HG02571 (cell line): ENCODE results near the gene DCLK1.

ENCODE experiments used
- ATAC-seq: cut with Tn5 transposase; IDR thresholded peaks from one replicate; pipeline ENCODE4 v1.9.1; 2021; ENCODE audit warnings: mild to moderate bottlenecking, moderate library complexity; ENCODE audit not compliant: unreplicated experiment

DCLK1 gene

DNA sequence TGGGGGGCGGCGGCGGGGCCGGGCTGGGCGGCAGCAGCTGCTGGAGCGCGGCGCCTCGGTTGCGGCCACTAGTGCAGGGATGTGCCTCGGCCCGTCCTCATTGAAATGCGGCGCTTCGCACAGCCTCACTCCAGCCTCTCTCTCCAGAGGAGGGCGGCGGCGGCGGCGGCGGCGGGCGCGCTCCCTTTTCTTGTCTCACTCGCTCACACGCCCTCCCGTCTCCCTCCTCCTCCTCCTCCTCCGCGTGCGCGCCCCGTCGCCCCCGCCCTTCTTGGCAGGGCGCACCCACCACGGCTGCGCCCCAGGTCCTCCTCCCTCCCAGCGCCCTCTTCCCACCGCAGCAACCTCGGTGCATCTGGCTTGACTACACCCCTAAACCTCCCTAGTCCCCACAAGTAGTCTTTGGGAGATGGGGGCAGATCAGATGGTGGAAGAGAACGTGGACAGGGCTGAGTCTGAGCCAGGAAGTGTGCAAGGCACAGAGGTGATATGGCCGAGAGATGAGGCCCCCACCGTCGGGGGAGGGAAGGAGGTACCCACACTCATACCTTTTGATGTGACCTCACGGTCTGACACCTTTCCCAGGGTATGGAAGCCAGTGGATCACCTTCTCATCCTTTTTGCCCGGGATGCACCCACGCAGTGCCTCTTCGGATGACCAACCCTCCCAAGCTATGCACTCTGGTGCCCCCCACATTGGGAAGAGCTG lies at the start of gene DCLK1:
TSS of gene DCLK1 (minus strand) at position 161 of the 709 bp plus-strand sequence.
- ATAC-seq = no peak

DNA sequence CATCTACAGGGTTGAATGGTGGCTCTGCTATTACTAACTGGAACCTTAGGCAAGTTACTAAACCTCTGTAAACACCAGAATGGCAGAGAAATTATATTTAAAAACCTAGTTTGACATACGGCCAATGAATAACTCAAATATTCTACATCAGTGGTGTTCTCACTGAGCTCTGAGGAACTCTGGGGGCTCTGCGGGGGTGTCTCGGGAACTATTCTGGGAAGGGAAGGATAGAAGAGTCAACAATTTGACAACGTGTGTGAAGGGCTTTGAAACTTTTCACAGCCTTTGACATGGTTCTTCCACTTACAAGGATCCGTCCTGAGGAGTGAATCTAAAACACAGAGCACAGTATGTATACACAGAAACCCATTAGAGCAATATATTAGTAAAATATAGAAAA lies 44.4 kb upstream of the DCLK1 start:
- ATAC-seq = no peak

DNA sequence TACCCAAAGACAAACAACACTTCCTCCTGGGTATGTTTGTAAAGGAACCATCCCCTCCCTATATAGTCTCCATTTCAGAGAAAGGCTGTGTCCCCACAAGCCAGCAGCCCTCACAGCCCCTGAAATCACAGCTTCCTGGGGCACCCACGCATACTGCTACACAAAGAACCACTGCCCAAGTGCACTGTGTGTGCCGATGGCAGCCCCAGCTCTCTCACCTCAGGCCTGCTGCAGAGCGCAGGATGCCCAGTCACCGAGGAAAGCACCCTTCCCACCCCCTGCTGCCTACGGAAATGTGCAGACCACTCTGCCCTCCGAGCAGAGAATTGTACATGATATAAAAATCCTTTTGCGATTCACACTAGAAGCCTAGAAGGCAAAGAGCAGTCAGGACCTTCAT lies 43.7 kb upstream of the DCLK1 start:
- ATAC-seq = no peak

DNA sequence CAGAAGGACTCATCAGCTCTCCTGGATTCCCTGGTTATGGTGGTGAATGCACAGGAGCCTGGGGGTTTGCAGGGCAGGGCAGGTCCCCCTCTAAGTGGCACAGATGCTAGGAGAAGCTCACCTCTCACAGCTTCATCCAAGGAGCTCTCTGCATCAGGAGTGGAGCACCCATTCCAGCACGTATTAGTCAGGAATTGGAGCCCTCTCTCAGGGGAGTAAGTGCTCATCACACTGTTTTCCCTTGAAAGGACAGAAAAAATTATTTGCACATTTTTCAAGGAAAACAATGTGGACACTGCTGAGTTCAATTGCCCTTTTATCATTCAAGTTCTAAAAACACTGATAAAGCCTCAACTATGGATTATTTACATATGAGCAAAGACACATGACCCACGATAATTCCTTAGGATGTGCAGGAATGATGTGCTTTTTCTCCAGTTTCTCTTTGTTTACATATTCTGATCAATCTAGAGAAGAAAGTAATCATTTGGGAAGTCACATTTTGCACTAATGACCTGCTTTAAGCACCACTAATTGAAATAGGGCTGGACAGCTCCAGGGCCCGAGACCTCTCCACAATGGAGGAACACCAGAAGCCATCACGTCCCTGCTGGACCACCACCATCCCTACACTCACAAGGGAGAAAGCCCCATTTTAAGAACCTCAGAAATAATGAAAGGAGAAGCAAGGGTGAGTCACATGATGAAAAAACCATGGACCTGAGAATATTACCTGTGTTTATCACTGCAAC lies 42.6 kb upstream of the DCLK1 start:
- ATAC-seq = no peak

DNA sequence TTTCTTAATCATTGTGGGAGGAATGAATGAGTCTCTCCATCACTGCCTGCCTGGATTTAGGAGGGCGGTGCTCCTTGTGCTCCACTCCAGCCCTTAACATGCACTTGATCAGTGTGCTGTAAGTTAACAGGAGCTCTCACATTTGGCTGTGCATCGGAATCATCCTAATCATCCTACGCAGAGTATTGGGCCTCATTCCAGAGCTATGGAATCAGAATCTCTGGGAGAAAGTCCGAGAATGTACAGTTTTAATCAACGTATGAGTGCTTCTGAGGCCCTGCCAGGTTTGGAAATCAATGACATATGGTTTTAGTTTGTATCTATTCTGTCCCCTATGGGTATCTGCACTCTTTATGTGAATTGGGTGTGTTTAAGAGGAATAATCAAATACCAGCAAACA lies 34.9 kb upstream of the DCLK1 start:
- ATAC-seq = no peak

DNA sequence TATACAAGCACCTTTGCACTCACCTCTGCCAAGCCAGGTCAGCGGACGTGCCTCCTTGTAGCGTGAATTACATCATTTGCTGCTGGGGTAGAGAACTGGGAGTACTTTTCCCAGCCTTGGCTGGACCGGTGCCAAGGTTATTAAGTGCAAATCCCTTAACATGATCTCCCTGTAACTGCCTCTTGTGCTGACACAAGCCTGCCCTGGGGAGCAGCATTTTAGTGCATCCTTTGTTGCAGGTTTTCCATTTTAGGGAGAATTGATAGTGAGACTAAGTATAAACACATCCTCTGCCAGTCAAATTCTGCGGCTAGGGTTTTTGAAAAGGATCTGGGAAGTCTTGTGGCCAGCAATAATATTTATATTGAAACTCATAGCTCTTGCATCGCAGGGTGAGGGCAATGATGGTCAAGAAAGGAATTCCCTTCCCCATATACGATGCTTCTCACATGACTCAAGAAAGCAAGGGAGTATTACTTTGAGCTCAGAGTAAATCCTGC lies 32.7 kb upstream of the DCLK1 start:
- no peak for ATAC-seq

DNA sequence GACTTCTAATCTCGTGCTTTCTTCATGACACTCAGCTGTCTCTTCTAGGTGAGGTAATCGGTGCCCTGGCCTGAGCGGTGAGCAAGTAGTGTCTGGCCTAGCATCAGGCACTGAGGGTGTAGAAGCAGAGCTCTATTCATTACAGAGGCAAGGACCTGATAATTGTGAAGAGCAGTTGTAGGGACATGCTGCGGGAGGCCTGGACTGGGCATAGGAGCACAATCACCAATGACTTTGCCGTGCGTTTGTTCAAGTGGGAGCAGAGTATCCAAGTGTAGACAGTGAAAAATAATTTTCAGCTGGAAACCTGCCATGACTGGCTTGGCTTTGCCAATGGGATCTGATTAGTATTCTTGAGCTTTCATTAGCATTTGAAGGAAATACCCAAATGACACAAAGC lies 32.1 kb upstream of the DCLK1 start:
- ATAC-seq = no peak

DNA sequence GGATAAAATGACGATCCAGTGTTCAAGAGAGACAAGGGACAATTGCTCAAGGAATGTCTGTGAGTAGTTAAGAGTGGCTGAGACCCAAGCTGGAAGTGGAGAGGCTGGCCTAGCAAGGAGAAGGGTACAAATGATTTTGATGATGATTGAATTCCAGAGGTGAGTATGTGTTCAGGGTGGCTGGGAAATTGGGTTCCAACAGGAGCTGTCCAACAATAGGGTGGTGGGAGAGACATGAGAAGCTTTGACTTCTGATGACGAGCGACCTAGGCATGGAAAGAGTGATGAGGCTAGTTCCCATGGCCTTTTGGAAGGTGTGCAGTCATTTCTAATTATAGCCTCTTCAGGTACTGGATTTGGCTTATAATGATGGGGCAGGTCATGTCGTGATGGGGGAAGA lies 29.1 kb upstream of the DCLK1 start:
- ATAC-seq = no peak

DNA sequence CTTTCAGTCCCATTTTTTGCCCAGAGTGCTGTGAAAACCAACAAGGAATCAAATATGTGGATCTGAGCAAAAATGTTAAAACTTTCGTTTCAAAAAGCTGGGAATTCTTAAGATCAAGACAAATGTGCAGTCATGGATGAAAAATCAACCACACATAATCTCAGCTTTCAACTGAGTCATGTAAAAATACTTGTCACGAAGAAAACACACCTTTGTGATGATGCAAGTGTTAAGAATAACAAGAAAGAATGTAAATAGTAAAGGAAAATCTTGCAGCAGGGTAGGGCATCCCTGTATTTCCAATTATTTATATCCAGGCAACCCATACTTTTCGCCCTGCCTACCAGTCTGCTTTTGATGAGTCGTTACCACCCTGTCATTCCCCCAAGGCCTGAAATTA lies 27.4 kb upstream of the DCLK1 start:
- no peak for ATAC-seq

DNA sequence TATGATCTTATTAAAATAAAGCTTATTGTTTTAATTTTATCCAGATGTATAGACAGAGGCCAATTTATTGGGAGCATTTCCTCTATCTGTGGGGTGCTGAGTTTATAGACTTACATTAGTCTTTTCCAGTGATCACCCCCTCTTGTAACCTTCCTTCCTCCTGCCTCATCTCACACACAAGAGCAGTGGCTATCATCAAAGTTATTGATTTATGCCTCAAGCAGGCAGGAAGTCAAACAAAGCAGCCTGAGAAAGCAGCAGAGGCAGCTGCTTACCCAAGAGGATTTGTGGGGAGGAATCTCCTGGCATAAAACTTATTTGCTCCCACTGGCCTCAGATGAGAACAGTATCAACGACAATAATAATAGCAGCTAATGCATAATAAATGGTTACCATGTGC lies 26.3 kb upstream of the DCLK1 start:
- ATAC-seq = no peak

DNA sequence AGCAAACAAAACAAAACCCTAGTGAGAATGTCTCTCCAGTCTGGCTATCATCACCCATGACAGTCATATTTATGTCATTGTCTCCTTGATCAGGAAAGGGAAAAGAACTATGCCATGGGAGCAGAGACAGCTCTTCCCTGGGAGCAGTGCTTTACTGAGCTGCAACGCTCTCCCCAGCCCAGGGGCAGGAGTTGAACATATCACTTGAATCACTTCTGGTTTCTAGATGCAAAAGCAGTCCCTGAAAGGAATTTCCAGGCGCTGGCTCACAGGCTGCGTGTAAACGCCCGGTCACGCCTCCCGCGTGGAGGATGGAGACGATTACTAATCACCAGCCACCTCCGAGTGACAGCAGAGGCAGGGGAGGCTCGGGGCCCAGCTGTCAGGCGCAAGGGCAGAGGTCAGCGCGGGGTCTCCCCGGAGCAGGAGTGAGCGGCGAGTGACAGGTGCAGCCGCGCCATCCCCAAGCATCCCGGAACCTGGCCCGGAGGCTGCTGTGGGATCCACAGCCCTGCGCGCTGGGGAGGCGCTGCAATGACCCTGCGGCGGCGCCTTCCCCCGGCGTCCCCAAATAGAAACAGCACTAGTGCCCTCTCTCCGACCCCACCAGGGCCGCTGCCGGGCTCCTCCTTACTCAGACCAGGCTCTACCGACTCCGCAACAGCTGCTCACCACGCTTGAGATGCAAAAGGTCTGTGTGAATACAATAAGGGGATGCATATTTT lies 23.5 kb upstream of the DCLK1 start:
- no peak for ATAC-seq

DNA sequence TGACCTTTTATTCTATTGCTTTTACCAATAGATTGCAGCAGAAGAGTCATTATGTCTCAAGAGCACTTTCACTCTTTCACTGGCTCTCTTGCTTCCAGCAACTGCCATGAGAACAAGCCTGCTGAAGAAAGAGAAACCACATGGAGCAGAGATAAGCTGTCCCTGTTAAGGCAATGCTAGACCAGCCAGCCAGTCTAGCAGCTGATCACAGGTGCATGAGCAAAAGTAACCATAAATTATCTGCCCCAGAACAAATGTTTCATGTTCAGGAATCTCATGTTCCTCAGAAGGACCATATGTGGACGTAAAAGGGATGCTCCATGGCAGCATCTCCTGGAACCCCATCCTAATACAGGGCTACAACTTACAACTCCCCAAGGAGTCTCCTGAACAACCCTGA lies 20.4 kb upstream of the DCLK1 start:
- ATAC-seq = no peak

DNA sequence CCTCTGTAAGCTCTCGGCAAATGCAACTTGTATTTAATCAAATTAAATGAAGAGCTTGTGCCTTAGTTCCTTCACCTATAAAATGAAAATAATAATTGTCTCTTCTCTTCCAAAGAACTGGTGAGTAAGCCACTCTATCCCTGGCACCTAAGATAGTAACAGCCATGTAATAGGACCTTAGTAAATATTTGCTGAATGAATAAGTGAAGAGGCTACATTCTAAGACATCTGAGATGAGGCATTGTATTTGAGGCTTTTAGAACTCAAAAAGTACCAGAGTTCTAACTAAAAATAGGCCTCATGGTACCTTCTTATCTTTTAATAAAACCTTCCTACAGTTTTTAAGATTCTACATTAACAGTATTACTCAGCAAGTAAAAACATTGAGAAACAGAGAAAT lies 17.3 kb upstream of the DCLK1 start:
- no peak for ATAC-seq

DNA sequence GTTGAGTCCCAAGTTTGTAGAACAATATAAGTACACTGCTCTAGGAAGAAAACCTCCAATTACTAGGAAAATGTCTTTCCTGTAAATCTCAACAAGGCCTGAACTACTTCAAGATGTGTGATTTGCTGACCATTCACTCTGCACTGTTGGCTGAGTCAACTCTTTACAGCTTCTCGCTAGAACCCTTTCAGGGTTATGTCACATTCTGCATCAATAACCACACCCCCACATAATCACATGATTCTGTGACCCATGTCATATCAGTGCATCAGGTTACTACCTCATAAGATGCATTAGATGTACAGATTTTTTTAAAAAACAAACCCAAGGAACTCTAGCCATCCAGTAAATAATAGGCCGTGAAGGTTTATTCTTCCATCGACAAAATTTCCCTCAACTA lies 16.1 kb upstream of the DCLK1 start:
- ATAC-seq = no peak

DNA sequence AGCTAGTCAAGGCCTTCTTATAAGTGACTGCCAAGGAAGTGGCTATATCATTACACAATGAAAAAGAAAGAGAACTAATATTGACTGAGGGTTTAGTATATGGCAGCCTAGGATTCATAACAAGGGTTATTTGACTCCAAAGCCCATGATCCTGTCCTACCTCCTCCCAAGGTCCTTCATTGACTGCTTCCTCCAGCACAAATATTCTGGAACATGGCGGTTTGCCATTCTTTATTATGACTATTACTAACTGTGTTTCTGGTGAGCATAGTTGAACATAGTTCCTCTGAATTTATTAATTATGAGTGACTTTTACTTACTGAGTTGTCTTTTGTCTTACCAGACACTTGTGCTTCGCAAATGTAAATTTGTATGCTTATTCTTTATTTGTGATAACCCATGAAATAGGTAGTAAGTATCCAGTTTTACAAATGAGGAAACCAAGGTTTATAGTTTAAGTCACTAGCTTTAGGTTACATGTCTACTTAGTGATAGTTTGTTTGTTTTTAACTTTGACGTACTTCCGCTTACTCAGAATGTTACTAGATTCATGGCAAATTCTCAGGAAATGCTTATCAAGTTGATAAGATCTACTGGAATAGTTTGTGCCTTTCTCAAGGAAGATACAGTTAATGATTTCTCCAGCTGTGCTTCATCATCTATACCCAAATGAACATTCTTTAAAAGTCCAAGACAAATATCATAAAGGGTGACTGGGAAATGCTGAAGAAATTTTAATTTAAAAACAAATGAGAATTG lies 15.5 kb upstream of the DCLK1 start:
- no peak for ATAC-seq

DNA sequence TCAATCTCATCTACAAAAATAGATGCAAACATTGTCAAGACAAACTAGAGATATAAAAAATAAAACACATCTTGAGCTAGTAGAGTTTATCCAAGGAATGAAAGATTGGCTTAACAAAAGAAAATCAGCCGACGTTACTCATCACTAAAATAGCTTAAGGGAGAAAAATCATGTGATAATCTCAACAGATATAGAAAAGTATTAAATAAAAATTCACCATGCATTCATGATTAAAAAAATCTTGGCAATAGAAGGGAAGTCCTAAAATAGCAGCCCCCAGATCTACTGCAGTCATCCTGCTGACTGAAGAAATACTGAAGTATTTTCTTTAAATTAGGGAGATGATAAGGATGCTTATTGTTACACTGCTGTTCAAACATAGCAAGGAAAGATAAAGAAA lies 12.6 kb upstream of the DCLK1 start:
- ATAC-seq = no peak

DNA sequence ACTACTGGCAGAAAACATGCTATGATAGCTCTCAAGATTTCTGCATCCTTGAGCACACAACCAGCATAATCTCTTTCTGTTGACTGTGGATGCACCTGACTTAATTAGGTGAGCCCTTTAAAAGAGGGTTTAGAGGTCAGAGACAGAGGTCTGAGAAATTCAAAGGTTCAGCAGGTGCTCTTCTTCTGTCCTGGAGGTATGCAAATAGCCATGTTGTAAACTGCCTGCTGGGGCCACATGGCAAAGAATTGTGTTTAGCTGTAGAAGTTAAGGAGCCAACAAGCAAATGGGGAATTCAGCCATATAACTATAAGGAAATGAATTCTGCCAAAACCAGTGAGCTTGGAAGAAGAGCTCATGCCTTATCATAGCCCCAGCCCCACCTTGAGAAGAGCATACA lies 11.6 kb upstream of the DCLK1 start:
- no peak for ATAC-seq

DNA sequence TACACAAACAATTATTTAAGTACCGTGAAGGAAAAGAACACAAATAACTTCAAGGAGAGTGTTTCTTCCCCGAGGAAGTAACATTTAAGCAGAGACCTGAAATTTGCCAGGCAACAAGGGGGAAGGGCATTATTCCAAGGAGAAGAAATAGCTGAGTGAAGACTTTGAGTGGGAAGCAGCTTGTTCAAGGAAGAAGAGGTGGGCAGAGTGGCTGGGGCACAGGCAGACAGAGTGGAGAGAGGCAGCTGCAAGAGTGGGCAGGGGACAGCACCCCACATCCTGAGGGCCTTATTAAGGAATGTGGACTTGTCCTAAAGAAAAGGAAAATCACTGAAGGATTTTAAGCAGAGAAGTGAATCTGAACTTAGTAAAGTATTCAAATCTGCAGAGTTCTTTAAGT lies 4.7 kb upstream of the DCLK1 start:
- no peak for ATAC-seq

DNA sequence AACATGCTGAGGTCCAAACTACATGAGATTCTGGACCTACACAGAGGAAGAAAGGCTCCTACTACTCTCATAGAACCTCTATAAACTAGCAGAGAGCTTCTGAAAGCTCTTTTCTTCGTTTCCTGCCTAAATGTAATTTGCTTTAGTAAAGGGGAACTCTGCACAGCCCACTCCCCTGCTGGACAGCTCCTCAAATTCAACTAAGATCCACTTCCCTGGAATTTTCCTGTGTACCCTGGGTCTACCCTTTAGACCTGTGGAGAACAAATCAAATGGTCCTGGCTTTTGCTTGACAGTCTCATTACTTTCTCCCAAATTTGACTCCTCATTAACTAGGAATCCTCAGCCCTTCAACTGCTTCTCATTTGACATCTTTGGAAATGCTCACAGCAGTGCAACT lies 3.5 kb upstream of the DCLK1 start:
- ATAC-seq = no peak

DNA sequence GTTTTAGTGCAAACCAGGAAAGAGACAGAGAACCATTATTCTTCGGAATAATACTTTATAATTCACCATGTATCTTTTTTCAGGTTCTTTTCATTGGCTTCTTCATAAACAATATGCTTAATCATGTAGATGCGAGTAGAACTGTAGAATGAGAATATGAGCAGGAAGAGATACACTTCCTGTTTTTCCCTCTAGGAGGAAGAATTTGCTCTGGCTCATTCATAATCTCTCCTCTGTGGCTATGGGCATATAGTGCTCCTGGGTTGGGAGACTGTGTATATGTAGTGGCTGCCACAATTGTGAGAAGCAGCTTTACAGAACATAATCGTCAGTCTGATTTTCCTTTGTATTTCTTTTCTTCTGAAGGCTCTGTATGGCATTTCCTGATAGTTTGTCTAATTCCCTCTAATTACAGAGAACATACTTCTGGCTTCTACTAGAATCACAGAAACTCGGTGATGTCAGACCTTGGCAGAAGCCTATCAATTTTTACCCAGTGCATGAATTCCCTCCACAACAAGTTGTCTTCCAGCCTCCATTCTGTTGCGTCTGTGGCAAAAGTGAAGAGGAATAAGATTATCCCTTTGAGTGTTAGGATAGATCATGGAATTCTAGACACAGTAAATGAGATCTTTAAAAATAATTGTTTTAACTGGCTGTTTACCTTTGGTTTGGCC lies 2.9 kb upstream of the DCLK1 start:
- no peak for ATAC-seq

DNA sequence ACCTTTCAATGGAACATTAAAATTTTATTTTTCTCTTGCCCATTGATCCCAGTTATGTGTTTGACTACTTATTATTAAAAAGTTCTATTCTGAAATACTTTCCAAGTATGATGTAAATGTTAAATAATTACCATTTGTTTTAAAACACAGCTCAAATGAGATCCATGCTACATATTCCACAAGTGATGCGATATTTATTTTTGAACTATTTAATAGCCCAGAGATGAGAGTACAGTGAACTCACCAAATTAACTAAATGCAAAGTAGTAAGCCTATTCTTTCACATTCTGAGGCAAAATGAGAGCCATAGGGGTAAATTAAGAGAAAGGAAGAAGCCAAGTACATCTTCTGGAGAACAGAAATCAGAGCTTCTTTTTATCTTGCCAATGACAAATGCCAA lies 1.2 kb upstream of the DCLK1 start:
- no peak for ATAC-seq
